Ureter (tissue), 1 donor: ENCODE results near the gene BEST3. TPM values are rescaled to one million over a fixed set of nuclear protein-coding genes. Genes with fewer than 3 reads are reported as not detected.

ENCODE experiments used
- DNase-seq: peaks from one replicate; pipeline ENCODE4 v3.0.0-alpha.2; 2020; ENCODE audit warnings: low spot score
- total RNA-seq: library from RNA; stranded (reverse); gene quantifications from one replicate; pipeline ENCODE4 v1.2.4, GENCODE V29; 2023
- donor health status: DM: yes; HTN: yes; CAD: no.

BEST3 gene
- total RNA-seq: not detected

DNA sequence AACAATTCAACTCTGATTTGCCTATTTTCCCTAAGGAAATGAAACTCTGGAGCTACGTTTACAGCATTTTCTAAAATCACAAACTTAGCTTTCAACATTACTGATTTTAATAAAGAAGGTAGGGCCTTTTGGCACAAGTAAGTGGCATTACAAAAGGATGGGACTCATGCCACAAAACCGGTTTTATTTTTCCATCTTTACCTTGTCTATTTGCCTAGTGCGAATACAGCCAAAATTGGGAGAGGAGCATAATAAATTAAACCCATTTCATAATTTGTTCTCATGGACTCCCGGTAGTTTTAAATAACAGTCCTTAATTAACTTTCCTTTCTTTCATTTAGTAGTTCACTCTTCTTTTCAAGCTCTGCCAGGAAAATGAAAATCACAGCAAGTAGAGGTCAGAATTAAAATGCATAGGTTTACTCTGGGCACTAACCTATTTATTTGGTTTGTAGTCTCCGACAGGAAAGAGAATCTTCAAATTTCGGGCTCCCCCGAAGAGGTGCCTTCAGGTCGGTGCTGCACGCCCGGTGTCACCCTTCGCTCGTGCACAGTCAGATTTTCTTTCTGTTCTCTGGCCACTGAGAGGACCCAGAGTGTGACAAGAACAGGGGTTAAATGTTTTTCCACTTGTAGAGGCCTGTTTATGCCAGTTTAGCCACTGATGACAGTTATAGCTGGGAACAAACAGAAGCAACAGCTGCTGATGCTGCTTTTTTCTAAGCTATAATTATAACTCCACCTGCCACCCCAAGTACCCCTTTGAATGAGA lies at the start of gene BEST3:
Gene BEST3, minus strand, starts transcription at position 535 of the 772 bp plus-strand sequence. CDS start 1,505 bp downstream, outside the sequence.
- no peak for DNase-seq

DNA sequence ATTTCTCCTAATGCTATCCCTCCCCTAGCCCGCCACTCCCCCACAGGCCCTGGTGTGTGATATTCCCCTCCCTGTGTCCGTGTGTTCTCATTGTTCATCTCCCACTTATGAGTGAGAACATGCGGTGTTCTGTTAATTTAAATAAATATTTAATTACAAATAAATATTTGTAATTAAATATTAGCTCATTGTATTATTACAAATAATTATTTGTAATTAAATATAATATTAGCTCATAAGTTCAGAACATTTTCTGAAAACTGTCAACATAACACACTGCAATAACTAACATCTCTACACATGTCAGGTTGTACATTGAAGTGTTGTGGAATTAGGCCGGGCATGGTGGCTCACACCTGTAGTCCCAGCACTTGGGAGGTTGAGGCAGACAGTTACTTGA lies 45.0 kb upstream of the BEST3 start:
- DNase-seq: no peak

DNA sequence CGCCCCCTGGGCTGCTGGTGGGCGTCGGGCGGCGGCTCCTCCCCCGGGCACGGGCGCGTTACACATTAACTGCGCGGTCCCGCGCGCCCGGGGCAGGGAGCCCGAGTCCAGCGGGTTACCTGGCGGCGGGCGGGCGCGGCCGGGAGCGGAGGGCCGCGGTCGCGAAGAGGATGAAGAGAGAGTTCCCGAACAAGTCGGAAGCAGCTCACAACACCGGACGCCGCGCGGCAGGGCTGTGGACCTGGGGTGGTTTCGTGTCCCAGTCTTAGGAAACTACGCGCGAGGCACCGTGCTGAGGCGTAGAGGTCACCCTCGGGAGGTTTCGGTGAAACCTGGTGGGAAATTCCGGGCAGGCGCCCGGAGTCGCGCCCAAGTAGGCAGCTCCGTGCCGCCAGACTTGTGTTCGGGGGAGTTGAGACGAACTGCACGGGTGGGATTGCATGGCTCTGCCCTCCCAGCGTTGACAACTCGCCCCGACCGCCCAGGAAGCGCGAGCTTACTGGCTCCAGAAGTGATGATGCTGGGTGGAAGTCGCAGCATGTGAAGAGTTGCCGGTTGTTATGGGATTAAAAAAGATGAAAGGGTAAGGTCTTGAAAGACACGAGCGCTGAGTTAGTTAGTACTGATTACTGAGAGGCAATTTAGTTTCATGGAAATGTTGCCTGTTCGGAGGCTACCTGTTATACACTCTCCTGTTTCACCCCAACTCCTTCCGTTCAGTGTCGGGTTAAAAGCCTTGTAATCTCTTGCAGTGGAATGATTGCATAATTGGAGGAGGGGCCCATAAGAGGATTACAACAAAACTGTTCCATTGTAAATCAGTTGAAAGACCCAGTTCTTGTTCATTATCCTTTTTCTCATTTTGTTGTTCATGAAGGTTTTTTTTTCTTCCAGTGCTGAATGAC lies 40.4 kb upstream of the BEST3 start:
- peak; percentile 48 for DNase-seq

DNA sequence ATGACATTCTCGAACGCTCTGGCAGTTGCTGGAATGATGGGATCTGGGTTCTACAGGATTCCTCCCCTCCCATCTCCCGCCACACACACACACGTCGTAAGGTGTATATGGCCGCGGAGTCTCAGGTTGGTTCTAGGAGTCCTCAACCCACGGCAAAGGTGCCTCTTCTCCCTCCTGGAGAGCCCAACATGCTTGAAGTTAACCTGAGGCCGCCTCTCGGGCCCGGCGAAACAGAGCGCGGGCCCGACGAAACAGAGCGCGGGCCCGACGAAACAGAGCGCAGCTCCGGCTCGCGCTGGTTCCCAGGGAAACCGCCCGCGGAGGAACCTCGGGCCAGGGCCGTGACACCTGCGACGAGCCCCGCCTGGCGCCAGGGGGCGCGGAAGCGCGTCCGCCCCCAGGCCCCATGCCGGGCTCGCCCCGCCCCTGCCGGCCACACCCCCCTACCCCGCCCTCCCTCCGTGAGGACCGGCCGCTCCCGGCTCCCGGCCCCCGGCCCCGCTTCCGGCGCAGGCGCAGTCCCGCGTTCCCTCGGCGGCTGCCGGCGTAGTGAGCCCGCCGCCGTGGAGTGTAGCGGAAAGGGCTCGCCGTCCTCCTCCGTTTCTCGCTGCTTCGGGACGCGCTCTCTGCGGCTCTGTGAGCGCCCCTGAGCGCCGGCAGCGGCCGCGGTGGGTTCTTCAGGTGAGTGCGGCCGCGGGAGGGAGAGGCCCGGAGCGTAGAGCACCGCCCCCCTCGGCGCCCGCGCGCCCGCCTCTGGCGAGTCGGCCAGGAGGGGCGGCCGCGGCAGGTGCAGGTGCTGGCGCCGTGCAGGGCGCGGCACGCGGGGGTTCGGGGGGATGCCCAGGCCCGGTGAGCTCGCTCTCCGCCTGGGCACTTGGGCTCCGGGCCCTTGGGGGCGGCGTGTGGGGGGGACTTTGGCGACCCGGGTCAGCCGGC lies 39.5 kb upstream of the BEST3 start, which contains the start of gene RAB3IP:
Gene RAB3IP, plus strand, starts transcription at position 510 of the 936 bp plus-strand sequence. CDS start 16,549 bp downstream, outside the sequence.
- DNase-seq: peak; percentile 90

DNA sequence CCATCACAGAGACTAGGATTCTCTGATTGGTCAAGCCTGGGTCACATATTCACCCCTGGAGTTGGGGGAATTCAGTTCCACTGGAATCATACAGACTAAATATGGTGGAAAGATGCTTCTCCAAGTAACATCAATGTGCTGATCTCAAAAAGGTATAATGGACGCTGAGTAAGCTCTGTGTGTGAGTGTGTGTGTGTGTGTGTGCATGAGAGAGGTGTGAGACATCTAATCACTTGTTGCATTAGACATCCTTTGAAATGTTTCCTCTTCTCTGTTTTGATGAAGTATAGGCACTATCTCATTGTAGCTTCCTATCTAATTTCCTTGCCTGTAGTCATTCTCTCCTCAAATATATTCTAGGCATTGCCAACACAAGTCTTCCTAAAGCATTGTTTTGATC lies 34.5 kb upstream of the BEST3 start:
- no peak for DNase-seq

DNA sequence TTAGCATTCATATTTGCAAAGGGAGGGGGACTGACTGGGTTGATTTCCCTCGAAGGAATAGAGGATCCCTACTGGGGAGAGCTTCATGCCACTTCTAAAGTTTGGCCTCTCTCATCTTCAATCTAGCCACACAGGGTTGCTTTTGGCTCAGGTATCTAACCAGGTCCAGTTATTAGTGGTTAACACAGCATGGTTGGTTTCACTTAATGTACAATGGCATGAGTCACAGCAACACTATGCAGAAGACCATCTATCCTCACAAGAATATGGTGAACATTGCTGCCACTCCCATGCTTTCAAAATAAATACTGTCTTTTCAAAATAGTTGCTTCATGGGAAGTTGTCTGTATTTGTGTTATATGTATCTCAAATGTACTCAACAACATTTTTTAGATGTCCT lies 33.0 kb upstream of the BEST3 start:
- DNase-seq: no peak

DNA sequence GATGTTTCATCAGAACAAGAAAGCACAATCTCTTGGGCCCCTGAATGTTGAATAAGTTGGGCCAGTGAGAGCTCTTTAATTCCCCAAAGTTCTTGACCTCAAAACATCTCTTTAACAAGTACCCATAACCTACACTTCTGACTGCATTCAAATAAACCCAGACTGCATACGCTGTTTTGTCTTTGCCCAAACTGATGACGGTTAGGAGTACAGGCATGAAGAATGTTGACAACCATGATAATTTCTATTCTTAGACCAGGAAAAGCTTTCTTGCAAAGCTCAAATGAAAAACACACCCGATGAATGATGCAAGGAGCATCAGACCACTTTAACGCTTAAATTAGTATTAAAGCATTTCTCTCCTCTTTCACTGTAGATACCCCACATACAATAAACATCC lies 27.8 kb upstream of the BEST3 start:
- no peak for DNase-seq

DNA sequence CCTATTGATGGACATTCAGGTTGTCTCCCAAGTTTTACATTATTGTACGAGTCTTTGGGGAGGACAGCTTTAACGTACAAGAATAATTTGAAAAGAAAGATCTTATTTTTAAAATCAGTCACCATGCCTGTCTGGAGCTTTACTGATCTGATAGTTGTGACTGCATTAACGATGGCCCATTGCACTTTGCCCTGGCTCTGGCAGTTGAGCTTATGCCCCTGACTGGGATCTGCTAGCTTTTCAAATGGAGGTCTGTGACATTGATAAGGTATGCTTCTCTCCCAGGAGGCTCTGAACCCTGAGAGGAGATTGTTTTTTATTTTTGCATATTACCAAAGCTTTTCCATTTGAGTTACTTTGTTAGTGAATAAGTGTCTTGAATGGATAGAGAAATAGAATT lies 21.6 kb upstream of the BEST3 start:
- DNase-seq: no peak

DNA sequence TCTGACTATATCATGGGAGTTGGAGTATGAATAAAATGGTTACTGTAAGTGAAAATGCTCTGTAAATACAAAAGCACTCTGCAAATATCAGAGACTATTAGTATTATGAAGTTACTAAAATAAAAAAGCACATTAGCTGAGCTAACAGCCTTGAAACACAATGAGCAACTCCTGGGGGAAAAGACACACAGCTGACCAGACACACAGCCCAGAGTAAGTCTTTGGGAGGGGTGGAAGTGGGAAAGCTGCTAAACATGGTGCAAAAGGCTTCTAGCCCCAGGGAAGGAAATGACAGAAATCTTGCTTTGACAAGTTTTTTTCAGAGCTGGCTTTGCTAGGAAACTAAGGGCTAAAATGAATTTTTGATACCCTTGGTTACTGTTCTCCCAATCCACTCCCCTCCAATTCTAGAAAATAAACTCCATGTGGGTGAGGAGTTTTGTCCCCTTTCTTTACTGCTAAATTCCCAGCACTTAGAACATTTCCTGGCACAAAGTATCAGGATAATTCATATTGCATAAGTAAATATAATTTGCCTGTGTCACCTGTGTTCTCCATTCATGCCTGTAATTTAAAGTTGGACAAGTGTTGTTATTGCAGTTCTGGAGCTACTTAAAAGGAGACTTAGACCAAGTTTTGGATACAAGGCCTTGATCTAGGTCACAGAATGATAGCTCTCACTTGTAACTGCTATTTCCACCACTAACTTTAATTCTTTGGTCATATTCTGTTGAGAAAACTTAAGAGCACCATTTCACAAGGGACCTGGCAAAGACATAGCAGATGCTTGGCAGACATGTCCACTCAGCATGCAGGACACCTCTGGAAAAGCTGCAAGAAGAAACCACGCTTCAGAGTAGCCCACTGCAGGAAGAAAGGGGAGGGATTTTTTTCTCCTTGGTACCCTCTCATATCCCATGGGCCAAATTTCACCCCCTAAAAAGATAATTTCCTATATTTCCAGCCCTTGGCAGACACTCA lies 20.5 kb upstream of the BEST3 start:
- DNase-seq: no peak

DNA sequence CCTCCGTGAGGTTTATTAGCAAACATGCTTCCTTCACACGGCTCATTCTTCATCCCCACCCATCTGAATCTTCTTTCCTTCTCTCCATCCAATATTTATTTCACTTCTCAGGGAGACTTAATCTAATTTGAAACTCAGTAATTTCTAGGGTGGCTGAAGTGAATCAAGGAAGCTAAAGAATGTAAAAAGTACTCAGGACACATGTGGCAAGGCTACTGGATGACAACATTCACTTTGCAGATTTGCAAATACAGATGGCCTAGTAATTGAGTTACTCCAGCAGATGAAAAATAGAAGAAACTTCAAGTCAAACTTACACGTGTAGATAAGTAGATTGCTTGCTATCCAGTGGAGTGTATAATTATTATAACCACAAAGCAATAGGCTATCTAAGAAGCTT lies 15.4 kb upstream of the BEST3 start:
- DNase-seq: no peak

DNA sequence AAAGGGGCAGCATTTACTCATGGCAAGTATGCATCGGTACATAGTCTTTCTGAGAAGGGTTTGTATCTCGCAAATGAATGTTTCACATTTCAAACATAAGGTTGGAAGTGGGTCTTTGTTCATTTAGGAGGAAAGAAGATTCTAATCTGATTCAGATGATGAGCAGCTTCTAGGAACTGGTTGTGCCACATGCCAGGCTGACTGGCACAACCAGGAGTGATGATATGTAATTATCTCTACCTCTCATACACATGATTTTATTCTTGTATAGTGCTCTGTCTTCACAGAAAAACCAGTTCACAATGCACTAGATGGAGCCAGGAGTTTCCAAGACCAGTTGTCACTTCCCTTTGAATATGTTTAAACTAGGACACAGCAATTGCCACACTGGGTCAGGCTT lies 13.7 kb upstream of the BEST3 start:
- DNase-seq: no peak

DNA sequence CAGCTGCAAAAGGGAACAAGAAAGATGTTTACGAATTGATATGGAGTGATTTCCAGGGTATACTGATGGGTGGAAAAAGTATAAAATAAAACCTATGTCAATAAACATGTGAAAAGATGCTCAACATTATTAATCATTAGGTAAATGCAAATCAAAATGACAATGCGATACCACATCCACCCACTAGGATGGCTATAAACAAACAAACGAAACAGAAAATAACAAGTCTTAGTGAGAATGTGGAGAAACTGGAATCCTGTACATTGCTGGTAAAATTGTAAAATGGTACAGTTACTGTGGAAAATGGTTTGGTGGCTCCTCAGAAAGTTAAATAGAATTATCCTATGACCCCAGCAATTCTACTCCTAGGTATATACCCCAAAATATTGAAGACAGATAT lies 9.5 kb upstream of the BEST3 start:
- DNase-seq: no peak

DNA sequence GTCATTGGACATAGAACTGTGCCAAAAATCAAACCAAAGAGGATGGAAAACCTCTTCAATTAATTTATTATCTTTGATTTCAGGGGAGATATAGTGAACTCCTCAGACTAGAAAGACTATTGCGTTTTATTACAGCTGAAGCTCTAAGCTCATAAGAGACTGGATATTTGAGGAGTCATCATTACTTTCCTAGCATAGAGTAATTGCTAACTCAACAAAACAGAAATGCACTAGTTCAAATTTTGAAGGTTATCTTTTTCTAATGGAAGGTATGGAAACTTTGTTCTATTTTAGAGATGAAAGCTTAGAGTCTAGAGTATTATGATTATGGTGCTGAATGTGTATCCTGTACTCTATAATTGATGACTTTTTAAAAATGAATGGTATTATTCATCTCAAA lies 5.3 kb upstream of the BEST3 start:
- no peak for DNase-seq

DNA sequence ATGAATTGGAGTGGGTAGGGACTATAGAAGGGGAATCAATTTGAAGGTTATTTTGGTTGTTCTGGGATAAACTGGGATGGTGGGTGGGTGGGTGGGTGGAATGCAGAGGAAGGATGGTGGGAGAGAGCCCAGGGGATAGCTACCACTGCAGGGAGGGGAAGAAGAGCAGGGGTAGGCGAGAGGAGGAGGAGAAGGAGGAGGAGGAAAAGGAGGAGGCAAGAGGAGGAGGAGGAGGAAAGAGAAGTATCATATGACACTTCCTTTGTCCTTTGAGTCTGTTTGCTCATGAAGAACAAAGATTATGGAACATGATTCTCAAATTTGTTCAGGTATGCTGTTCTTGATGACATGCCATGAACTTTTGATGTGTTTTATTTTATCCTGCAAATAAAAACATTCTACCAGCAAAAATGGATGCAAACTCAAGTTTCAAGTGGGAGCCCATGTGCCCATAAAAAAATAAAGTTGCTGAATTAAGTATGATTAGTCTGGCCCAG lies 4.1 kb upstream of the BEST3 start:
- no peak for DNase-seq

DNA sequence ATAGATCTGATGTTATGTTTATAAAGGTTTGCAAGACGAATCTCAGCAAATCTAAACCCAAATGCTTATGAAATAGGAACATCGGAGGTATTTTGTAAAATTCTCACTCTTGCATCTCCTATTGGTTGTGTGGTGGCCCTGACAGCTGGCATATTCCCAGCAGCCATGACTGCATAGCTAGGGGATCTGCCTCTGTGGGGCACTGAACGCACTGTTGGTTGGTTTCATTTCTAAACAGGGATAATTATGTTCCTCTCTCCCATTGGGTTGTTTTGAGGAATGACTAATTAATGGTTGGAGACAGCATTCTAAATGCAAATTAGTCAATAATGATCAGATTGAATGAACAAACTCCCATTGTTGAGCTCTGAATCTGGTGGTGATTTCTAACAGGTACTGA lies 2.7 kb upstream of the BEST3 start:
- no peak for DNase-seq

DNA sequence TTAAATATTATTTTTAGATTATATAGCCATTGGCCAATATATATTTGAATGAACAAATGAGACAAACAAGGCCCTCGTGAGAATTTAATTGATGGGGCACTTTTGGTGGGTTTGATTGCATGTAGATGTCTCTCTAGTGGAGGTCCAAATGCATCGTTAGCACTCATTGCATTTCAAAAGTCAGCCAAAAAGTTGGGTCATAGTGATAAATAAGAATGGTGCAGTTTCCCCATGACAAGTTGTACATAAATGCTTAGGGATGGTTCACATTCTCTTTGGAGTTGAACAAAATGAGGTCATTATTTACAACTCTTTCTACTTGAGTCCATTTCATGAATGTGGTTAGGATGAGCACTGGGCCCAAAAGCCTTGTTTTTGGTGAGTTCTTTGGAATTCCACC lies 1.0 kb downstream of the BEST3 start:
- DNase-seq: no peak

DNA sequence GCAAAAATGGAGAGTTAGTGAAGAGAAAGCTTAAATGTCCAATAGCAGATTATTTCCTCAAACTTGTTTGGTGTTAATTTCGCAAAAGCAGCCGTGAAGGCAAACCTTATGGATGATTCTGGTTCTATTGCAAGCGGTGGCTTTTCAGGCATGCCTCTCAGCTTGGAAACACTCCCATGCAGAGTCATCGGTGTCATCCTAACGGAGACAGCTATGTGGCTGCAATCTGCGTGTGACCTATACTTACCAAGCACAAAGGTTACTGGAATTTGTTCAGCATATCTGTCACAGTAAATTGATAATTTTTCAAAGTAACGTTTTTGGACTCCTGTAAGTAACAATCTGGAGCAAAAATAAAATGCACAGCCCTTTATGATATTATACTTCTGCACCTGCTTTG lies 5.0 kb downstream of the BEST3 start:
- DNase-seq: no peak

DNA sequence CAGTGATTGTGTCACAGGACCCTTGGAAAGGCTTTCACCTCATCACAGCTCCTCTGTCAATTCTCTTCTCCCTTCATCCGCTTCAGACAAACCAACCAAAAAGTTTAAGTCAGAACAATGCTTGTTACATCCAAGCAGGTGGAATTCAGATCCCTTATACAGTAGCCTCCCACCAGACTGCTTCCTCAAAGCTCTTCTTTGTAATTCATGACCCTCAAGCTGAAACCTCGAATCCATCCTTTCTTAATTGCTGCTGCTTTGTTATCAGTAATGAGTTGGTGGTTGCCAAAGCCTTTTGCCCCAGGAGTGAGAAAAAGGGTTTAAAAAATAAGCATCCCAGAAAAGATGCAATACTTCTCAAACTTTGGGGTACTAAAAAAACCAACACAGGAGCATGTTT lies 9.5 kb downstream of the BEST3 start:
- DNase-seq: no peak

DNA sequence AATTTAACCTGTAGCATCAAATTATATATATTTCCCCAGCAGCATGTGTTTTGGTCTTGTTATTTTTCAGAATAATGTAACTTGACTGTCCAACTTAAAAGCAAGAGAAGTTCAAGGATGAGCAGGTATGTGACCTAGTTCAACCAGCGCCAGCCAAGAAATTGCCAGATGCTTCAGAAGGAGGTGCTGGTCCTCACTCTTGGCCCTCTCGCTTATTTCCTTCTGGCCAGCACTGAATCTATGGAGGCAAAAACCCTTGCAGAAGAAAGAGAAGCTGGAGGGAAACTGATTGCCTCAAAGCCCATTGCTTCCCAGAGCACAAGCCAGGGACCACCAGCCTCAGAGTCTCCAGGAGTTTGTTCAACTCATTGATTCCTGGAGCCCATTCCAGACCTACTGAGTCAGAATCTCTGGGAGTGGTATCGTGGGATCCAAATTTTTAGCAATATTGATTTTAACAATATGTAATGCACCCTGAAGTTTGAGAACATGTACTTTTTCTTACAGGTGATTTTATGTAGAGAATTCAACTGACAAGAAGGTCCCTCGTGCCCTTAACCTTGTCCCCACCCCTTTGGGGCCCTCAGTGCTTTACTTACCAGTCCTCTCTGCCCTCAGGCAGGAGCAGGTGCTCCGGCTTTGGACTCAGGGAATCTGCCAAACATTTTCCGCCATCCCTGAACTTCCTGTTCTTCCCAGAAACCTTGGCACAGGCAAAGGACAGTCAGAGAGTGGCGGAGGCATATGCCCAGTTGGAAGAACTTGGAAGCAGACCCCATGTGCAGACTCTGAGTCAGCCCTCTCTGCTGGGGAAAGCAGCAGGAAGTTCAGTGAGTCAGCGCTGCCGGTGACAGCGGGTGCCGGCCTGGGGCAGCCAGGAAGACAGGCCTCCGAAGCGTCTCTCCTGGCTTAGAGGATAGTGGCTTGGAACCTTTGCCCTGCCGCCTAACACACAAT lies 10.4 kb downstream of the BEST3 start:
- peak; percentile 56 for DNase-seq
